Measurements from ENCODE around the gene MAP3K12. TPM values are rescaled to one million over a fixed set of nuclear protein-coding genes. Genes with fewer than 3 reads are reported as not detected.

Gene MAP3K12
- total RNA-seq, 5 donors from 2014 or later (not counting 1 experiment from before 2014, with no cell fraction given), result 21.4 to 29.9 (median 25.9) TPM

DNA sequence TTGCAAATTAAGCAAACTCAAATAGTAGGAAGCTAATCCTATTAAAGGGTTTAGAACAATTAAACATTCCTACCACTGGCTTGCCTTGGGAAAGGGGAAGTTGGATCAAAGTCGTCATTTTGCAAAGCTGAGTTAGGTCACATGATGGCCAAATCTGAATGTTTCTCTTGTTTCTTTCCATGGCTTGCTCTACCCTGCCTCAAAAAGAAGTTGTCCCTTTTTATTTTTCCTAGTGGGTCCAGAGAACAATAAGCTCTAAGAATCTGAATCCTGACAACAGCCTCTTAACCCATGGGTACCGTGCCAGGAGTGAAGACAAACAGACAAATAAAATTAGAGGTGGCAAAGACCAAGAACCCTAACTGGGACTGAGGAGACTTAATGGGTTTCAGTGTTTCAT is 34.2 kb upstream of the MAP3K12 start:
- peaks cover 47% of the 10 kb centered on the region for H3K36me3 Mint-ChIP-seq
- ATAC-seq (replicated peaks in 1 of 4), result no peak
- H3K4me3 Mint-ChIP-seq, result no peak overlapping the region
- DNase-seq, result no peak
- H3K9me3 Mint-ChIP-seq, result no peaks in the 10 kb centered on the region
- Histone ChIP-seq H3K4me3 (ENCODE audit: control insufficient read depth in 1 of 2, extremely low read depth in 1 of 2, low read length in 1 of 2) (no peak overlapping the region), H3K27ac (ENCODE audit: low read length) (no peak overlapping the region), H3K4me1 (ENCODE audit: control insufficient read depth in 1 of 2, extremely low read depth in 1 of 2, insufficient read depth in 2 of 2, low read length in 2 of 2) (no peaks in the 10 kb centered on the region), H3K36me3 (ENCODE audit: control insufficient read depth in 2 of 2, extremely low read depth in 1 of 2, insufficient read depth in 1 of 2, low read length in 1 of 2) (peaks cover 16 to 80% of the 10 kb centered on the region in 2 donors), H3K27me3 (replicated peaks in 1 of 2; ENCODE audit: control insufficient read depth in 2 of 2, extremely low read depth in 1 of 2, insufficient read depth in 2 of 2, low read length in 1 of 2) (no peaks in the 10 kb centered on the region), H3K9me3 (no peaks in the 10 kb centered on the region)
- H3K4me1 Mint-ChIP-seq, result no peaks in the 10 kb centered on the region
- CTCF ChIA-PET, result interaction anchor here in 1 of 2 donors (0.5 kb wide), 1 partner anchor 111 kb away, joined by 7 read pairs; no protein-coding TSS in a partner anchor
- no peak overlapping the region for H3K27ac Mint-ChIP-seq
- H3K27me3 Mint-ChIP-seq, result no peaks in the 10 kb centered on the region
- WGBS (ENCODE audit: insufficient coverage), result 83% methylated on average over 1 of the region's 2 CpGs
- POLR2A ChIA-PET, result interaction anchor here in 1 of 2 donors (0.9 kb wide), 1 partner anchor 9 kb away, joined by 3 read pairs; no protein-coding TSS in a partner anchor

DNA sequence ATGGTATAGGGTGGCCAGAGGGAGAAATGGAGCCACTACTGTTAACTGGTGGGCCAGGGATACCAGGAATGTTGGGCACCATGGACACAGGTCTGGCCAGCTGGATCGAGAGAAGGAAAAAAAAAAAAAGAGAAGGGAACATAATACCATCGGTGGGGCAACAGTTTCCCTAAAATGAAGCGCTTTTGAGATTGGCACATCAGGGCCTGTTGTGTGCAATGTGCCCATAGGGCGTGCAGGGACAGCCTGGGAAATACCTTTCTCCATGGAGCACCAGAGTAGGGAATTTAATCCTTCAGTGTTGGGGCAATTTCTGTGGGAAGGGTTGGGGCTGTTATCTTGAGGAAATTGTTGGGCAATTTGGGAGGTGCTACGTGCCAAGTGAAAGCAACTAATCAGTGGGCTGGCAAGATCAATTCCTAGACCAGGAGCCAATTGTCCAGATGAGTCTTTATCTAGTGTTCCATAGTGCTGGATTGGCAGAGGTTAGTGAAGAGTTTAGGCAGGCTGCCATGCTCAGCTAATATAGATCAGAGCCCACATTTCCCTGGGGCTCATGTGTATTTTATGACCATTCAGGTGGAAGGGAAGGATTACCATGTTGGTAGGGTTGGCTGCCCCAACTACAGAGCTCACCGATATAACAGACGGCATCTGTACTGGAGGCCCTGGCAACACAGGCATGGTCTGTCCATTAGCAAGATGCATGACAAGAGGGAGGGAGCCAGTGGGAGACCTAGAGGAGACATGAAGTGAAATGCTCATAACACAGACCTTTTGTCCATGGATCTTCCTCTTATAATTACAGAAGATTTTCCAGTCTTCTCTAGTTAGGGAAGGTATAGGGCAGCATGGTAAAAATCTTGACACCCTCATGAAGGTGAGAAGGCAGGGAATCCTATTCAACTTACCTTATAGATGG is 33.5 kb upstream of the MAP3K12 start:
- no peaks in the 10 kb centered on the region for H3K9me3 Mint-ChIP-seq

DNA sequence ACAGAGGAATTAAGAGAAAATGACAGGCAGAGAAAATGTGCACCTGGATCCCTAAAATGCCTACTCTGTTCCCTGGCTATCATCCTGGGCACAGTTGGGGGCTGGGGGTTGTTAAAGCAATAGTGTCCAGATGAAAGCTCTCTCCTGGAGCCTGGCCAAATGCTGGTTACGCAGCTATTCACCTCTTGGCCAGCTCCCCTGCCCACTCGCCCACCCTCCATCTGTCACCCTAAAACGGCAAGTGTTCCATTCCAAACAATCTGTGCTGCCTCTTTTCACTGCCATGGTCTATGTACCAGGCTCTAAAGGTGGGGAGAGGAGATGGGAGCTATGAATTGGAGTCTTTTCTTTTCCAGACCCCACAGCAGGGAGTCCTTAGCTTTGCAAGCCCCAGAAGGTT is 32.8 kb upstream of the MAP3K12 start:
- ATAC-seq (replicated peaks in 1 of 4) (no peak), DNase-seq (no peak)
- ChIA-PET CTCF (interaction anchor here (0.6 to 0.8 kb wide), 2 partner anchors 144 to 518 kb away, joined by 3 to 4 read pairs; partner anchors contain the start of gene ATP5MC2 (in 1 of the 2)), POLR2A (no interaction called here)
- Histone ChIP-seq H3K36me3 (ENCODE audit: control insufficient read depth in 2 of 2, extremely low read depth in 1 of 2, insufficient read depth in 1 of 2, low read length in 1 of 2) (peaks cover 16 to 75% of the 10 kb centered on the region in 2 donors), H3K9me3 (no peaks in the 10 kb centered on the region), H3K4me1 (ENCODE audit: control insufficient read depth in 1 of 2, extremely low read depth in 1 of 2, insufficient read depth in 2 of 2, low read length in 2 of 2) (no peaks in the 10 kb centered on the region), H3K27ac (ENCODE audit: low read length) (no peak overlapping the region), H3K27me3 (replicated peaks in 1 of 2; ENCODE audit: control insufficient read depth in 2 of 2, extremely low read depth in 1 of 2, insufficient read depth in 2 of 2, low read length in 1 of 2) (no peaks in the 10 kb centered on the region), H3K4me3 (ENCODE audit: control insufficient read depth in 1 of 2, extremely low read depth in 1 of 2, low read length in 1 of 2) (no peak overlapping the region)
- no CpG with 5 or more reads among the region's 3 CpGs for WGBS (ENCODE audit: insufficient coverage)
- Mint-ChIP-seq H3K4me3 (no peak overlapping the region), H3K27ac (no peak overlapping the region), H3K9me3 (no peaks in the 10 kb centered on the region), H3K4me1 (no peaks in the 10 kb centered on the region), H3K27me3 (no peaks in the 10 kb centered on the region), H3K36me3 (peaks cover 43% of the 10 kb centered on the region)

More for the DNA sequence above, 33.5 kb upstream of the MAP3K12 start:
- peaks cover 47% of the 10 kb centered on the region for H3K36me3 Mint-ChIP-seq
- H3K27me3 Mint-ChIP-seq, result no peaks in the 10 kb centered on the region
- Histone ChIP-seq H3K36me3 (ENCODE audit: control insufficient read depth in 2 of 2, extremely low read depth in 1 of 2, insufficient read depth in 1 of 2, low read length in 1 of 2) (peaks cover 16 to 77% of the 10 kb centered on the region in 2 donors), H3K27ac (ENCODE audit: low read length) (no peak overlapping the region), H3K27me3 (replicated peaks in 1 of 2; ENCODE audit: control insufficient read depth in 2 of 2, extremely low read depth in 1 of 2, insufficient read depth in 2 of 2, low read length in 1 of 2) (no peaks in the 10 kb centered on the region), H3K4me1 (ENCODE audit: control insufficient read depth in 1 of 2, extremely low read depth in 1 of 2, insufficient read depth in 2 of 2, low read length in 2 of 2) (no peaks in the 10 kb centered on the region), H3K4me3 (ENCODE audit: control insufficient read depth in 1 of 2, extremely low read depth in 1 of 2, low read length in 1 of 2) (no peak overlapping the region), H3K9me3 (no peaks in the 10 kb centered on the region)
- no peak overlapping the region for H3K27ac Mint-ChIP-seq
- POLR2A ChIA-PET, result interaction anchor here in 1 of 2 donors (0.9 kb wide), 1 partner anchor 10 kb away, joined by 3 read pairs; no protein-coding TSS in a partner anchor
- no peak for DNase-seq
- CTCF ChIA-PET, result interaction anchor here (0.5 to 0.6 kb wide), 3 partner anchors 74 to 519 kb away, joined by 4 to 7 read pairs (median 4); no protein-coding TSS in a partner anchor
- 84% methylated on average over 5 of the region's 7 CpGs for WGBS (ENCODE audit: insufficient coverage)
- no peaks in the 10 kb centered on the region for H3K4me1 Mint-ChIP-seq
- ATAC-seq (replicated peaks in 1 of 4), result no peak
- H3K4me3 Mint-ChIP-seq, result no peak overlapping the region

DNA sequence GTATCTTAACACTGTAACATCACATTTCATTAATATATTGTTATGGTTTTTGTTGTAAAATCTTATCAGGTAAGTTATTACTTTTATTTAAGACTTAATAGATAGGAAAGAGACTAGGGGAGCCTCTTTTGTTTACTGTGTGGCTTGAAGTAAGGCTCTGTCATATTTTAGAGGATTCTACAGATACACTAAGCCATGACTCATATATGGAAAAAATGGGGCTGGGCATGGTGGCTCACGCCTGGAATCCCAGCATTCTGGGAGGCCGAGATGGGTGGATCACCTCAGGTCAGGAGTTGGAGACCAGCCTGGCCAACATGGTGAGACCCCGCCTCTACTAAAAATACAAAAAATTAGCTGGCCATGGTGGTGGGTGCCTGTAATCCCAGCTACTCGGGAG is 31.7 kb upstream of the MAP3K12 start:
- WGBS (ENCODE audit: insufficient coverage), result 80% methylated on average over 2 of the region's 4 CpGs
- no peak overlapping the region for H3K27ac ChIP-seq (ENCODE audit: low read length)
- no peaks in the 10 kb centered on the region for H3K4me1 ChIP-seq (ENCODE audit: control insufficient read depth in 1 of 2, extremely low read depth in 1 of 2, insufficient read depth in 2 of 2, low read length in 2 of 2)
- ChIA-PET POLR2A (no interaction called here), CTCF (no interaction called here)
- H3K4me3 ChIP-seq (ENCODE audit: control insufficient read depth in 1 of 2, extremely low read depth in 1 of 2, low read length in 1 of 2), result no peak overlapping the region
- ATAC-seq (replicated peaks in 1 of 4) (no peak), DNase-seq (no peak)
- H3K36me3 Mint-ChIP-seq, result peaks cover 44% of the 10 kb centered on the region
- no peaks in the 10 kb centered on the region for H3K4me1 Mint-ChIP-seq
- H3K27me3 ChIP-seq (replicated peaks in 1 of 2; ENCODE audit: control insufficient read depth in 2 of 2, extremely low read depth in 1 of 2, insufficient read depth in 2 of 2, low read length in 1 of 2), result no peaks in the 10 kb centered on the region
- peaks cover 8 to 65% of the 10 kb centered on the region in 2 donors for H3K36me3 ChIP-seq (ENCODE audit: control insufficient read depth in 2 of 2, extremely low read depth in 1 of 2, insufficient read depth in 1 of 2, low read length in 1 of 2)
- H3K27me3 Mint-ChIP-seq, result no peaks in the 10 kb centered on the region
- H3K9me3 ChIP-seq, result no peaks in the 10 kb centered on the region
- no peaks in the 10 kb centered on the region for H3K9me3 Mint-ChIP-seq
- no peak overlapping the region for H3K27ac Mint-ChIP-seq
- no peak overlapping the region for H3K4me3 Mint-ChIP-seq

DNA sequence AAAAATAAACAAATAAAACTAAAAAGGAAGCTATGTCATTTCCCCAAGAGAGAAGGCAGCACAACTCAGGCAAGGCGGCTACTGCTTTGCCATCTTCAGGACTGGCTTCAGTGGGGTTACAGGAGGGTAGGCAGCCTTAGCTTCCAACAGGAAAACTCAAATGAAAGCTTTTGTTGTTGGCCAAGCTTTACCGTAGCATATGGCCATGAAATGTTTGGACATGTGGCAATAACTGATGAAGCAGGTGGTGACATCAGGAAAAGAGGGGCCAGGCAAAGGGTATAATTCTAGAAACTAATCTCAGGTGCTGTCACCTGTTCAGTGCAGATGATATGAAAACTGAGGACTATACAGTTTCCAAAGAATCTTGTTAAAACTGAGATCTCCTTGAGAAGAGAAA is 30.8 kb upstream of the MAP3K12 start:
- Histone ChIP-seq H3K4me3 (ENCODE audit: control insufficient read depth in 1 of 2, extremely low read depth in 1 of 2, low read length in 1 of 2) (no peak overlapping the region), H3K27me3 (replicated peaks in 1 of 2; ENCODE audit: control insufficient read depth in 2 of 2, extremely low read depth in 1 of 2, insufficient read depth in 2 of 2, low read length in 1 of 2) (no peaks in the 10 kb centered on the region), H3K4me1 (ENCODE audit: control insufficient read depth in 1 of 2, extremely low read depth in 1 of 2, insufficient read depth in 2 of 2, low read length in 2 of 2) (no peaks in the 10 kb centered on the region), H3K27ac (ENCODE audit: low read length) (no peak overlapping the region), H3K9me3 (no peaks in the 10 kb centered on the region), H3K36me3 (ENCODE audit: control insufficient read depth in 2 of 2, extremely low read depth in 1 of 2, insufficient read depth in 1 of 2, low read length in 1 of 2) (peaks cover 5 to 58% of the 10 kb centered on the region in 2 donors)
- H3K27ac Mint-ChIP-seq, result no peak overlapping the region
- WGBS (ENCODE audit: insufficient coverage), result 91% methylated on average over 2 of the region's 2 CpGs
- no peak overlapping the region for H3K4me3 Mint-ChIP-seq
- ATAC-seq (replicated peaks in 1 of 4), result no peak
- H3K27me3 Mint-ChIP-seq, result no peaks in the 10 kb centered on the region
- ChIA-PET CTCF (no interaction called here), POLR2A (no interaction called here)
- DNase-seq, result no peak
- H3K36me3 Mint-ChIP-seq, result peaks cover 44% of the 10 kb centered on the region
- no peaks in the 10 kb centered on the region for H3K9me3 Mint-ChIP-seq
- H3K4me1 Mint-ChIP-seq, result no peaks in the 10 kb centered on the region

DNA sequence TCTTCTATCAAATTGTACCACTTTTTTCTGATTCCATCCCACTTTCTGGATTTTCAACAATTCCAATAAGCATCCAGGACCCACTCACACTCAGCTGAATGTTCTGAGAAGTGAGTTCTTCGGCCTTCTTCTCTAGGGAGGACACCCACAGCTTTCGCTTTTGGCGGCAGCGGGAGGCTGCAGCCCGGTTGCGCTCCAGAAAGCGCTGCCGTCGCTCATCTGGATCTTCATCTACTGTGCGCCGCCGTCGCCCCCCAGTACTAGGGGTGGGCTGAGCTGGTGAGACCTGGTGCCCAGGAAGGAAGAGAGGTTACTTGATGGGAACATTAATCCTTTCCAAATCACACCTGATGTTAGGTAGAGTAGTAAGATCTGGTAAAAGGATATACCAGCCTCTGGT is 25.2 kb upstream of the MAP3K12 start:
- Histone ChIP-seq H3K36me3 (ENCODE audit: control insufficient read depth in 2 of 2, extremely low read depth in 1 of 2, insufficient read depth in 1 of 2, low read length in 1 of 2) (peaks cover 3 to 54% of the 10 kb centered on the region in 2 donors), H3K27ac (ENCODE audit: low read length) (no peak overlapping the region), H3K4me1 (ENCODE audit: control insufficient read depth in 1 of 2, extremely low read depth in 1 of 2, insufficient read depth in 2 of 2, low read length in 2 of 2) (no peaks in the 10 kb centered on the region), H3K9me3 (no peaks in the 10 kb centered on the region), H3K27me3 (replicated peaks in 1 of 2; ENCODE audit: control insufficient read depth in 2 of 2, extremely low read depth in 1 of 2, insufficient read depth in 2 of 2, low read length in 1 of 2) (no peaks in the 10 kb centered on the region), H3K4me3 (ENCODE audit: control insufficient read depth in 1 of 2, extremely low read depth in 1 of 2, low read length in 1 of 2) (no peak overlapping the region)
- POLR2A ChIA-PET, result no interaction called here
- Mint-ChIP-seq H3K4me1 (no peaks in the 10 kb centered on the region), H3K4me3 (no peak overlapping the region), H3K36me3 (peaks cover 52% of the 10 kb centered on the region), H3K27ac (no peak overlapping the region), H3K9me3 (no peaks in the 10 kb centered on the region), H3K27me3 (no peaks in the 10 kb centered on the region)
- 100% methylated on average over 8 of the region's 13 CpGs for WGBS (ENCODE audit: insufficient coverage)
- DNase-seq (no peak), ATAC-seq (replicated peaks in 1 of 4) (no peak)
- CTCF ChIA-PET, result no interaction called here
